ENCODE data around the gene TASP1.

The TASP1 gene

DNA sequence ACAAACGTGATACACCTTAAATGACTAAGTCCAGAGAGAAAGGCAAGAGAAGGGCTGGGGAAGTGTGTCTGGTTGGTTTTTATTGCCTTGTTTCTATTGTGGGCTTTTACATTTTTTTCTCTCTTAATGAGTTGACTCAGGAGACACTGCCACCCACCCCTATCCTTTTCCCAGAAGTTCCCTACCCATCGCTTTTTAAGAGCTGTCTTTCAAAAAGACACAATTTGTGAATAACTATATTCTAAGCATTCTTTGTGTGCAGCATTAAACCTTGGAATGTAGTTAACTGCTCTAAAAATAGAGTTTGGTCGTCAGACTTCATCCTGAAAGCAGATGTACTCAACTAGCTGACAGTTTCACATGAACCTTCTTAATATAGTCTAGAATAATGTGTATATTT lies 242.7 kb downstream of the TASP1 start:
- no peak overlapping the region for H3K4me2 ChIP-seq (ENCODE audit: low read depth, low read length, poor library complexity, severe bottlenecking)
- H3K27me3 ChIP-seq (ENCODE audit: low read length) = no peaks in the 10 kb centered on the region
- H2AFZ ChIP-seq (ENCODE audit: low read depth, low read length, severe bottlenecking) = no peak overlapping the region
- H3K4me3 ChIP-seq (ENCODE audit: insufficient read depth, low read length, poor library complexity, severe bottlenecking) = no peak overlapping the region
- no peak overlapping the region for H3K9ac ChIP-seq (ENCODE audit: low read length)
- no peaks in the 10 kb centered on the region for H3K9me2 ChIP-seq (replicated peaks; ENCODE audit: insufficient read depth, low read length)
- TF ChIP-seq EZH2phosphoT487 (conservative IDR thresholded peaks at IDR 0.05; ENCODE audit: low read length) = no peak
- TF ChIP-seq, protein P1, sequence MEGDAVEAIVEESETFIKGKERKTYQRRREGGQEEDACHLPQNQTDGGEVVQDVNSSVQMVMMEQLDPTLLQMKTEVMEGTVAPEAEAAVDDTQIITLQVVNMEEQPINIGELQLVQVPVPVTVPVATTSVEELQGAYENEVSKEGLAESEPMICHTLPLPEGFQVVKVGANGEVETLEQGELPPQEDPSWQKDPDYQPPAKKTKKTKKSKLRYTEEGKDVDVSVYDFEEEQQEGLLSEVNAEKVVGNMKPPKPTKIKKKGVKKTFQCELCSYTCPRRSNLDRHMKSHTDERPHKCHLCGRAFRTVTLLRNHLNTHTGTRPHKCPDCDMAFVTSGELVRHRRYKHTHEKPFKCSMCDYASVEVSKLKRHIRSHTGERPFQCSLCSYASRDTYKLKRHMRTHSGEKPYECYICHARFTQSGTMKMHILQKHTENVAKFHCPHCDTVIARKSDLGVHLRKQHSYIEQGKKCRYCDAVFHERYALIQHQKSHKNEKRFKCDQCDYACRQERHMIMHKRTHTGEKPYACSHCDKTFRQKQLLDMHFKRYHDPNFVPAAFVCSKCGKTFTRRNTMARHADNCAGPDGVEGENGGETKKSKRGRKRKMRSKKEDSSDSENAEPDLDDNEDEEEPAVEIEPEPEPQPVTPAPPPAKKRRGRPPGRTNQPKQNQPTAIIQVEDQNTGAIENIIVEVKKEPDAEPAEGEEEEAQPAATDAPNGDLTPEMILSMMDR (IDR thresholded peaks at IDR 0.05; ENCODE audit: insufficient read depth, low read length, poor library complexity, severe bottlenecking) = no peak
- no peaks in the 10 kb centered on the region for H3F3A ChIP-seq (ENCODE audit: insufficient read depth)
- H3K79me2 ChIP-seq (ENCODE audit: insufficient read depth, low read length) = no peaks in the 10 kb centered on the region
- H3K9me3 ChIP-seq (ENCODE audit: insufficient read depth, low read length) = no peaks in the 10 kb centered on the region
- H3K36me3 ChIP-seq (ENCODE audit: low read length) = no peaks in the 10 kb centered on the region
- no peaks in the 10 kb centered on the region for H4K20me1 ChIP-seq (ENCODE audit: low read depth, low read length)
- no peak overlapping the region for H3K27ac ChIP-seq (ENCODE audit: low read depth, low read length)

GRCh38 chr20:13395232-13395631 lies 243.5 kb downstream of the TASP1 start:
- H2AFZ ChIP-seq (ENCODE audit: low read depth, low read length, severe bottlenecking) = no peak overlapping the region
- no peak overlapping the region for H3K4me2 ChIP-seq (ENCODE audit: low read depth, low read length, poor library complexity, severe bottlenecking)
- no peaks in the 10 kb centered on the region for H3K9me3 ChIP-seq (ENCODE audit: insufficient read depth, low read length)
- no peaks in the 10 kb centered on the region for H4K20me1 ChIP-seq (ENCODE audit: low read depth, low read length)
- TF ChIP-seq EZH2phosphoT487 (conservative IDR thresholded peaks at IDR 0.05; ENCODE audit: low read length) = no peak
- TF ChIP-seq, protein P1 (IDR thresholded peaks at IDR 0.05; ENCODE audit: insufficient read depth, low read length, poor library complexity, severe bottlenecking) = no peak
- H3K27ac ChIP-seq (ENCODE audit: low read depth, low read length) = no peak overlapping the region
- no peaks in the 10 kb centered on the region for H3K27me3 ChIP-seq (ENCODE audit: low read length)
- H3K4me3 ChIP-seq (ENCODE audit: insufficient read depth, low read length, poor library complexity, severe bottlenecking) = no peak overlapping the region
- H3K9ac ChIP-seq (ENCODE audit: low read length) = no peak overlapping the region
- H3F3A ChIP-seq (ENCODE audit: insufficient read depth) = no peaks in the 10 kb centered on the region
- H3K79me2 ChIP-seq (ENCODE audit: insufficient read depth, low read length) = no peaks in the 10 kb centered on the region
- H3K36me3 ChIP-seq (ENCODE audit: low read length) = no peaks in the 10 kb centered on the region
- H3K9me2 ChIP-seq (replicated peaks; ENCODE audit: insufficient read depth, low read length) = no peaks in the 10 kb centered on the region

DNA sequence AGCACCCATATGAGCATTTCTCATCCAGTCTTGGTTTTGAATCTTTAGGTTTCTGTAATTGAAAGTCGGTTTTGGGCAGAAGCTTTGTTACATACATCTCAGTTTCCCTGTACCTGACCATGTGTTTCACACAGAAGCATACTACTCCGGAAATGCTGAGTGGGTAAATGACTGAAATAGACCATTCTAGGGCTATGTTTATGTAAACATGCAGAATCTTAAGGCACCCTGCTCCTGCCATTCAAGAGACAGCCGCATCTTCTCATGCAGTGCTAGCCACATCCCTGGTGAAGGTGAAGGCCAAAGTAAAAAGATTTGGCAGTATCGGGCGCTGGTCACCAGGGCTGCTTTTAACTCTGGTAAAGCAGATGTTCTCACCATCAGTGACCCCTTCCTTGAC lies 246.3 kb downstream of the TASP1 start:
- no peak overlapping the region for H3K4me2 ChIP-seq (ENCODE audit: low read depth, low read length, poor library complexity, severe bottlenecking)
- no peaks in the 10 kb centered on the region for H3K9me3 ChIP-seq (ENCODE audit: insufficient read depth, low read length)

More for the DNA sequence above, 246.3 kb downstream of the TASP1 start:
- no peak for TF ChIP-seq EZH2phosphoT487 (conservative IDR thresholded peaks at IDR 0.05; ENCODE audit: low read length)
- TF ChIP-seq, protein P1 (IDR thresholded peaks at IDR 0.05; ENCODE audit: insufficient read depth, low read length, poor library complexity, severe bottlenecking) = no peak
- H3K79me2 ChIP-seq (ENCODE audit: insufficient read depth, low read length) = no peaks in the 10 kb centered on the region
- no peak overlapping the region for H3K9ac ChIP-seq (ENCODE audit: low read length)
- H3K9me2 ChIP-seq (replicated peaks; ENCODE audit: insufficient read depth, low read length) = no peaks in the 10 kb centered on the region
- no peak overlapping the region for H2AFZ ChIP-seq (ENCODE audit: low read depth, low read length, severe bottlenecking)
- H3K36me3 ChIP-seq (ENCODE audit: low read length) = no peaks in the 10 kb centered on the region
- no peaks in the 10 kb centered on the region for H4K20me1 ChIP-seq (ENCODE audit: low read depth, low read length)
- no peak overlapping the region for H3K27ac ChIP-seq (ENCODE audit: low read depth, low read length)
- H3K4me3 ChIP-seq (ENCODE audit: insufficient read depth, low read length, poor library complexity, severe bottlenecking) = no peak overlapping the region
- no peaks in the 10 kb centered on the region for H3K27me3 ChIP-seq (ENCODE audit: low read length)
- H3F3A ChIP-seq (ENCODE audit: insufficient read depth) = no peaks in the 10 kb centered on the region
